Measurements from ENCODE around the gene RC3H1.

DNA sequence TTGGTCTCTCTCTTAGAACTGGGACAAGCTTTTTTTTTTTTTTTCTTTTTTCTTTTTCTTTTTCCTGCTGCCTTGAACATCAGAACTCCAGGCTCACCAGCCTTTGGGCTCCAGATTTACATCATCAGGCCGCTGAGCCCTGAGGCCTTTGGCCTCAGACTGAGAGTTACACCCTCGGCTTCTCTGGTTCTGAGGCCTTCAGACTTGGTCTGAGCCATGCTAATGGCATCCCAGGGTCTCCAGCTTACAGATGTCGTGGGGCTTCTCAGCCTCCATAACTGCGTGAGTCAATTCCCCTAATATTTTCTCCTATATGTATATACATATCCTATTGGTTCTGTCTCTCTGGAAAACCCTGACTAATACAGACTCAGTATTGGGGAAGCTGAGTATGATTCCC lies 36.5 kb upstream of the RC3H1 start:
- TF ChIP-seq, protein P1, sequence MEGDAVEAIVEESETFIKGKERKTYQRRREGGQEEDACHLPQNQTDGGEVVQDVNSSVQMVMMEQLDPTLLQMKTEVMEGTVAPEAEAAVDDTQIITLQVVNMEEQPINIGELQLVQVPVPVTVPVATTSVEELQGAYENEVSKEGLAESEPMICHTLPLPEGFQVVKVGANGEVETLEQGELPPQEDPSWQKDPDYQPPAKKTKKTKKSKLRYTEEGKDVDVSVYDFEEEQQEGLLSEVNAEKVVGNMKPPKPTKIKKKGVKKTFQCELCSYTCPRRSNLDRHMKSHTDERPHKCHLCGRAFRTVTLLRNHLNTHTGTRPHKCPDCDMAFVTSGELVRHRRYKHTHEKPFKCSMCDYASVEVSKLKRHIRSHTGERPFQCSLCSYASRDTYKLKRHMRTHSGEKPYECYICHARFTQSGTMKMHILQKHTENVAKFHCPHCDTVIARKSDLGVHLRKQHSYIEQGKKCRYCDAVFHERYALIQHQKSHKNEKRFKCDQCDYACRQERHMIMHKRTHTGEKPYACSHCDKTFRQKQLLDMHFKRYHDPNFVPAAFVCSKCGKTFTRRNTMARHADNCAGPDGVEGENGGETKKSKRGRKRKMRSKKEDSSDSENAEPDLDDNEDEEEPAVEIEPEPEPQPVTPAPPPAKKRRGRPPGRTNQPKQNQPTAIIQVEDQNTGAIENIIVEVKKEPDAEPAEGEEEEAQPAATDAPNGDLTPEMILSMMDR (IDR thresholded peaks at IDR 0.05 in 2 of 3, conservative IDR thresholded peaks at IDR 0.05 in 1 of 3; ENCODE audit: insufficient read depth in 2 of 3, low read depth in 1 of 3, low read length in 3 of 3) = no peak
- TF ChIP-seq HMGN3 (IDR thresholded peaks at IDR 0.05; ENCODE audit: borderline replicate concordance, extremely low read depth, insufficient read length, low read depth, low read length) (no peak), MAZ (CRISPR knock-in tag; conservative IDR thresholded peaks at IDR 0.05 in 1 of 2, IDR thresholded peaks at IDR 0.05 in 1 of 2) (no peak)
- TF ChIP-seq, protein P2, sequence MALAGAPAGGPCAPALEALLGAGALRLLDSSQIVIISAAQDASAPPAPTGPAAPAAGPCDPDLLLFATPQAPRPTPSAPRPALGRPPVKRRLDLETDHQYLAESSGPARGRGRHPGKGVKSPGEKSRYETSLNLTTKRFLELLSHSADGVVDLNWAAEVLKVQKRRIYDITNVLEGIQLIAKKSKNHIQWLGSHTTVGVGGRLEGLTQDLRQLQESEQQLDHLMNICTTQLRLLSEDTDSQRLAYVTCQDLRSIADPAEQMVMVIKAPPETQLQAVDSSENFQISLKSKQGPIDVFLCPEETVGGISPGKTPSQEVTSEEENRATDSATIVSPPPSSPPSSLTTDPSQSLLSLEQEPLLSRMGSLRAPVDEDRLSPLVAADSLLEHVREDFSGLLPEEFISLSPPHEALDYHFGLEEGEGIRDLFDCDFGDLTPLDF (CRISPR knock-in tag; IDR thresholded peaks at IDR 0.05) = no peak

Measured in K562 (cell line).